GM21529 (cell line): ENCODE data around the gene KAT8.
"Not testable (repeated sequence)": the region's sequence is repeated elsewhere in the genome, so short reads cannot be mapped to it uniquely, and the experiment has no call there.

ENCODE experiments used
- ATAC-seq: cut with Tn5 transposase; IDR thresholded peaks from one replicate; pipeline ENCODE4 v1.9.1; 2021; ENCODE audit not compliant: unreplicated experiment

The KAT8 gene

DNA sequence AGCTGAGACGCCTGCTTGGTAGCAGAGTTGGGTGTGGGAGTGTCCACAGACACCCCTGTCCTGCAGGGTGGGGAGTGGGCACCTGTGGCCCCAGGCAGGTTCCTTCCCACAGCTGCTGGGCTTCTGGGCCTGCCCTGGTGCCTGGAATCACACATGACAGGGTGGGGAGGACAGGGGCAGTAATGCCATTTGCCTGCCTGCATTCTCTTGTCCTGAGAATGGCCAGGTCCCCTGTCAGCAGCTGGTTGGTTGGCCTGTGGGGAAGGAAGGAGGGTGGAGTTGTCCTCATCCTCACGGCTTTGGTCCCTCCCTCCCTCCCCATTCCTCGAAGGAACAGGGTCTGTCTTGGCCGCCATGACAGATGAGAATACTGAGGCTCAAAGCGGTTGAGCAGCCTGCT is 33.9 kb upstream of the KAT8 start:
- no peak for ATAC-seq

DNA sequence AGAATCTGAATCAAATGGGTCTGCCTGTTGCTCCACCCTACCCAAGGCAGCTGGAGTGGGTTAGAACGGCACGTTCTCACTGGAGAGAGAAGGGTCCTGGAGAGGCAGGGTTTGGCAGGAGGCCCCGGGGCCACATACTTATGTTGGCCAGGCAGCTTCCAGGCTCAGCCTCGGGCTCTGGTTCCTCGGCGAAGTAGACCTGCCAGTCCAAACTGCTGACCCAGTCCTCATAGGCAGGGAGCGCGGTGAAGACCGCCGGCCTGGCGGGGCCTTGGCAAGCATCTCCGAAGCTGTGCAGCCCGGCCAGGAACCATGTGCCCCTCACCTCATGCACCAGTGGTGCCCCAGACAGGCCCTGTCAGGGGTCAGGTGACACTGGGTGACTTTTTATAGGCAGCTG is 33.5 kb upstream of the KAT8 start:
- ATAC-seq: no peak

DNA sequence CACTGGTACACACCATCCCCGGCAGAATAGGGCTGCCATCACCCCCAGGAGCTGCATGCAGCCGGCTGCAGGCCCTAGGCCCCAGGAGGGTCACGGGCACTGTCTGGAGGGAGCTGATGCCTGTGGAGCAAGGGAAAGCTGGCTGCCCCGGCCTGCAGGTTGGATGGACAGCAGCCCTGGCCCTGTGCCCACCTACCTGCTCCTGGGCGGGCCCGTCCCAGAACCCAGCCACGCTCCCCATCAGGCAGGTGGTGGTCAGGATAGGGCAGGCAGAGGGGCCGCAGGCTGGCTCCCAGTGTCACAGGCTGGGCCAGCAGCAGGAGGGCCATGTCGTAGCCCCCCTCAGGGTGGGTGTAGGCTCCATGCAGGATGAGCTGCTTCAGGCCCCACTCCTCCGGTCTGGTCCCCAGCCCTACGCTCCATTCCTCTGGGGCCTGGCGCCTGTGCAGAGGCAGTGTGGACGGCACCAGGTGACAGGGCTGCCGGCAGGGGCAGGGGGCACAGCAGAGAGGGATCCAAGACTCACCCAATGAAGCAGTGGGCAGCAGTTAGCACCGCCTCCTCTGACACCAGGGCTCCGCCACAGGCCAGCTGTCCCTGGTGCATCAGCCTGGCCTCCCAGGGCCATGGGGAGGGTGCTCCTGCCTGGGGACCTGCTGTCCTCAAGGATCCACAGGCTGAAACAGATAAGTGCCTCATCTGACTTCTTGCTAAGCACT is 32.7 kb upstream of the KAT8 start:
- ATAC-seq: no peak

DNA sequence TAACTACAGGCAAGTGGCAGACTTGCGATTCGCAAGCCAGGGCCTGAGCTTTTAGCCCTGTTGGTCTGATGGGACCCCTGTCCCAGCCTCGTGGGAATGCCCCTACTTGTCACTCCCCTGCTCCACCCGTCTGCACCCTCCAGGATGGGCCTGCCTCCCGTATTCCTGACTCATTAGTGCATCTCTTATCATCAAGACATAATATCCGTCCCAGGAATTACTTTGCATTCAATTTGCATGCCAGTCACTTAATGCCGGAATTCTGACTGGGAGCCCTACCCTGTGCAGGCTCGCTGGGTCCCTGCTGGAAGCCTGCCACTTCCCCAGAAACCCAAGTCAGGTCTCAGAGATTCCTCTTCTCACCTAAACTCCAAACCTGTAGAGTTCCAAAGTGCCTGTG is 32.1 kb upstream of the KAT8 start:
- no peak for ATAC-seq

DNA sequence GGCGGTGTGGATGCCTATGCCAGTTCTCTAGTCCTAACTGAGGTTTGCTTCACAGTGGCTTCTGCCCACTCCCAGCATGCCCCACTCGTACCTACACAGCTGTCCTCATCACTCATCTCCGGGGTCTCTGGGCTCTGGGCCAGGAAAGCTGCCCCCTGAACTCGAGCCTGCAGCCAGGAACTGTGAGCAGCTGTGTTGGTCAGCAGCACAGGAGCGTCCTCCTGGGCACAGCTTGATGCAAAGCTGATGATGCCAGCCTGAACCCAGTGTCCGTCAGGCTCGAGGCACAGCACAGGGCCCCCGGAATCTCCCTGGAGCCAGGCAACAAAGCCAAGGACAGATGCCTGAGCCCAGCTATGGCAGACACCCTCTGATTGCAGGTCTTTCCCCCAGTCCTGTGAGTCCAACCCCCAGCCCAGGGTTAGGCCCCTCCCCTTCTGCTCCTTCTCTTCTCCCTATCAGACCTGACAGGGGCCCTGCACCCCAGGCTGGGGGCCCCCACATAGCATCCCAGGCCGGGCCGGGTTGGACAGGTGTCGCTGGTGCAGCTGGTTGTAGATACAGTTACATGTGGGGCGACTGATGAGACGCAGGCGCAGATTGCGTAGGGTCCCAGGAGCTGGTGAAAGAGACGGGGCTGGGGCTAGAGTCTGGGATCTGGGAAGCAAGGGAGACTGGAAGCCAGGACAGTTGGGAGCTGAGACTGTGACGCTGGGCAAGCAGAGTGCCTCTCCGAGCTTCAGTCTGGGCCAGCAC is 31.4 kb upstream of the KAT8 start:
- ATAC-seq: no peak

DNA sequence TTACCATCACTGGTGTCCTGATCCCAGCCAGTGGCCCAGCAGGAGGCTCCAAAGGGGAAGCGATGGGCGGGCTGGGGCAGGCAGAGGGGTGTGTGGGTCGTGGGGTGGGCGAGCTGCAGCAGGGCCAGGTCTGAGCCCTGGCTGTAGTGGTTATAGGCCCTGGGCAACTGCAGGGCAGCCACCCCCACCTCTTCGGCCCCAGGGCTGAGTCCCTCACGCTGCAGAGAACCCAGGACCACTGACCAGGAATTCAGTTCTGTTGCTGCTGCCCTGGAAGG is 30.9 kb upstream of the KAT8 start:
- ATAC-seq: no peak

DNA sequence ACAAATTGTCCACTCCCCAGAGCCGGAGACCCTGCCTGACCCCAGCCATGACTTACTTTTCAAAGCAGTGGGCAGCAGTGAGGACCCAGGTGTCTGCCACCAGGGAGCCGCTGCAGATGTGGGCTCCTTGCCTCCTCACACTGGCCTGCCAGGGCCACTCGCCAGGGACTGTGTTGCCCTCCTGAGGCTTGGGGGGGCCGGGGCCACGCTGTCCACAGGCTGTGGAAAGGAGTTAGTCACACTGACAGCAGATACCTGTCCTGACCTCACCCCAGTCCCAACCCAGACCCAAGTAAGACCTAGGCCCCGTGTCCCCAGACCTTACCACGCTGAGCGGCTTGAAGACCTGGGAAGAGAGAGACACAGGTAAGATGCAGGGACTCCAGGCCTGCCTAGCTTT is 30.0 kb upstream of the KAT8 start:
- no peak for ATAC-seq

DNA sequence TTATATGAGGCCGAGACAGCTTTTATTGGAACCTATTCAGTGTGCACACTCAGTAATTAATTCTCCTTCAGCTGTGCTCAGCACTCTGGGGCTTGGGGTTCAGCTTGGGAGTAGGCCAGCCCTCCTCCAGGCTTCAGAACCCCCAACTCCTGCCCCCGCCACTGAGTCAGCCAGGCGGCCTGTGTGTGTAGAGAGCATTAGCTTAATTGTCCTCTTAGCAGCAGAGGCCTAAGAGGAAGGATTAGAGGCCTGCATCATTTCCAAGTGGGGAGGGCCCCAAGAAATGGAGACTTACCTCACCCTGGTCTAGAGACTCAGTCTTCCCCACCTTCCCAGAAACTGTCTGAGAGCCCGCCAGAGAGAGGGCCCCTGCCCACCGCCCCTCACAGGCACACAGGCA is 29.5 kb upstream of the KAT8 start:
- no peak for ATAC-seq

DNA sequence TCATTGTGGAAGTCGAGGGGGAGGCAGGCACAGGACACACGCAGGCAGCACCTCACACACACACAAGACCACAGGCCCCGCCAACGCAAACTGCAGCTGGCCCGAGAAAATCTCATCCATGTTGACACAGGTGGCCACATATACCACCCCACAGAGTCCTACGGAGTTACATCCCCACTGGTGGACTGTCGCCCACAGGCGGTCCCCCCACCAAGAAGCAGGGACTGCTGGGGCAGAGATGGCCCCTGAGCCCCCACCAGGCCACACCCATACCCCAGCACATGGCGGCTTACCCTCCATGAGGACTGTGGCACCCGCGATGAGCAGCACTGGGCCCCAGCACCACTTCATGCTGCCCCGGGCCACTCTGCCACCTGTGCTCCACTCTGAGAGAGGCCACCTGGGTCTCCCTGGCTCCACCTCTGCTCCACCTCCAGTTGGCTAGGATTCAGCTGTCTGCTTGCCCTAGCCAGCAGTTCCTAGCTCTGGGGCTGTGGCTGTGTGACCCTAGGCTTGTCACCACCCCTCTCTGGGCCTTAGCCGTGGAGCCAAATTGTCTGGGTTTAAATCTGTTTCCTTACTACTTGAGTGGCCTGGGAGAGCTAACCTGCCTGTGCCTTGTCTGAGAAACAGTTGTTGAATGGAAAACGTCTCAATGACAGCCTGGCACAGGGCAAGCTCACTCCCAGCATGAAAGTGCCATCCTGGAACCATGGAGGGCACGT is 28.8 kb upstream of the KAT8 start, which contains the start of gene PRSS53:
Gene PRSS53 (minus strand): TSS at position 485 of the 725 bp plus-strand sequence. CDS start 134 bp downstream, at position 351.
- ATAC-seq: no peak

DNA sequence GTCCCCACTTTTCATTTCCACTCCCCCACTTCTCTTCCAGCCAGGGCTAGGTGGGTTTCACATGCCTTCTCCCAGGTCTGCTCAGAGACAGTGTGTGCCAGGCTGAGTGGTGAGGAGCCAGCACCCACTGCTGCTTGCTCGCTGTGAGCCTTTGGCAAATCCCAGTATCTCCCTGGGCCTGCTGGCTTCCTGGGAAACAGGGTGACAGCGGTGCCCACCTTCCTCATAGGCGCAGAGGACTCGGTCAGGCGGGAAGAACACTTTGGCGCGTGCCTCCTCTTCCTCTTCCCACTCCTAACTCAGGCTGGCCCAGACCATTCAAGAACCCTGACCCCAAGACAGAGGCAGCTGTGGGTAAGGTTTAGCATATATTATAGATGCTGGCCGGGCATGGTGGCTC is 28.3 kb upstream of the KAT8 start:
- ATAC-seq: no peak

DNA sequence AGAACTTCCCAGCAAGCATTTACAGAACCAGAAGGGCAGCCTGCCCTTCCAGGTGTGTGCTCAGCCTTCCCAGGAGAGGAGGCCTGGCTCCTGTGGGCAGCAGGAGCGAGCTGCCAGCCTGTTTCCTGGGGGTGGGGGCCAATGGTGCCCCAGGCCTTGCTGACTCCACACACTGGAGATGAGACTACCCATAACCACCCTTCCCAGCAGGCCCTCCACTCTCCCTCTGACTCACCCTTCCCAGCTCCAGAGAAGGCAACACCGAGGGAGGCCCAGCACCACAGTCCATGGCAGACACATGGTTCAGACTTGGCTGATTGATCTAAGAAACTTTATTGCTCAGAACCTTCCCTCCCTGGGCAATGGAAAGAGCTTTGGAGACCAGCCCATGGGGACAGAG is 26.9 kb upstream of the KAT8 start:
- no peak for ATAC-seq

DNA sequence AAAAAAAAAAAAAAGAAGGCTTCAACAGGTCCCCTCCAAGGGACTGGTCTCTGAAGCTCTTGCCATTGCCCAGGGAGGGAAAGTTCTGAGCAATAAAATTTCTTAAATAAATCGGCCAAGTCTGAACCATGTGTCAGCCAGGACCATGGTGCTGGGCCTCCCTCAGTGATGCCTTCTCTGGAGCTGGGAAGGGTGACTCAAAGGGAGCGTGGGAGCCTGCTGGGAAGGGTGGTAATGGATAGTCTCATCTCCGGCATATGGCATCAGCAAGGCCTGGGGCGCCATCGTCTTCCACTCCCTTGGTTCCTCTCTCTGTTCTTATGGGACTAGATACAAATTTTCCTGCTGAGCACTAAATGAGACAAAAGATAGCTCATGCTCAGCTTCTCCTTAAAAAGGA is 25.1 kb upstream of the KAT8 start:
- no peak for ATAC-seq

DNA sequence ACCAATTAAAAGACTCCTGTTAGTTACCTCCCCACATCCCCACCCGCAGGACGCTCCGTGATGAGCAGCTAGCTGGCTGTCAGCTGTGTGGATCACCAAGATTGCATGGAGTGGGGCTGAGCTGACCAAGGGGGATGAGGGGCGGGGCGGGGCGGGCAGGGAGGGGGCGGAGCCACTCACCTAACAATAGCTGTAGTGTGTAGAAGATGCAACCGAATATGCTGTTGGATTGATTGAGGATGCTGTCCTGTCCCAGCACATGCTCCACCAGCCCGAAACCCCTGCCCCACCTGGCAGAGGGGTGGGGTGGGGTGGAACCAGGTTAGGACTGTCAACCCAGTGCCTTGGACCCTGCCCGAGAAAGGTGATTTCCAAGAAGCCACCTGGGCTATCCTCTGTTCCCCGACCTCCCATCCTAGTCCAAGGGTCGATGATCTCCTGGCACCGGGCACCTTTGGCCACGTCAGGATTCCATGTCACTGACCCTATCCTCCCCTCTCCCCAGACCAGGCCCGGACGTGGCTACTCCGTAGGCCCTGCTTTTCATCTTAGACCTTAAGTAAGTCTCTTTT is 24.2 kb upstream of the KAT8 start:
- no peak for ATAC-seq

DNA sequence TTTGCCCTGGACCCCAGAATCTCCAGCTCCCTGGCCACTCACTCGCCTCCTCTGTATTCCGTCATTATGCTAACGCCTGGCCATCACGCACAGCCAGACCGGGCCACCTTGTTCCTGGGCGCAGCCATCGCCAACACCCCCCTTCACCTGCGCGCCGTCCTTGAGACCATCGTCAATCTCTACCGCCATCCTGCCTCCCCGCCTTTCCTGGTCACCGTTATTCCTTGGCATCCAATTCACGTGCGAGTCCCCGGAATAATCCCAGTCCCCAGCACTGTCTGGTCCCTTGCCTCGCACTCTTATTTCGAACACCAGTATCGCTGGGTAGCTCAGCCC is 23.4 kb upstream of the KAT8 start:
- ATAC-seq: no peak

DNA sequence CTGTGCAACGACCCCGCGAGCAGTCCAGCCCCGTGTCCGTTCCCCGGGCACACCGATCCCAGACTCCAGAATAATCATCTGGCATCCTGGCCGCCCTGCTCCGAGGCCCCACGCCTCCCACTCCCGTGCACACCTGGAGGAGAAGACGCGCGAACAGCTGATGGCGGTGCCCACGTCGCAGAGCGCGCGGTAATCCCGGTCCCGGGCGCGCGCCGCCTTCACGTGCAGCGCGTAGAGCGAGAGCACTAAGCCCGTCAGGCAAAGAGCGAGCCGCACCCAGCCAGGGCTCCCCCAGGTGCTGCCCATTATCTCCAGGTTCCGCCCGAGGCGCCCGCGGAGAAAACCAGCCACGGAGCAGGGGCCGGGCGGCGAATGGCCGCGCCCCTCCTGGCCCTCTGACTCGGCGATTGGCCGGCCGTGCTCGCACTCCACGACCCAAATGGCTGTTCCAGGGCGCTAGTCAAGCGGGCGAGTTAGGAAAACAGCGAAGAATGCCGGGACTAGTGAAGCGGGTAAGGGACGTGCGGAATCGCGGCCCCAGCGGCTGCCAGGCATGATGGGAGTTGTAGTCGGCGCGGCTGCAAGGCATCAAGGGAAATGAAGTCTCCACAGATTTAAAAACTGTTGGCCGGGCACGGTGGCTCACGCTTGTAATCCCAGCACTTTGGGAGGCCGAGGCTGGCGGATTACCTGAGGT is 22.9 kb upstream of the KAT8 start, which contains the start of gene VKORC1:
Gene VKORC1 (minus strand): TSS at position 374 of the 697 bp plus-strand sequence. CDS start 68 bp downstream, at position 306.
- ATAC-seq: peak; percentile 85

DNA sequence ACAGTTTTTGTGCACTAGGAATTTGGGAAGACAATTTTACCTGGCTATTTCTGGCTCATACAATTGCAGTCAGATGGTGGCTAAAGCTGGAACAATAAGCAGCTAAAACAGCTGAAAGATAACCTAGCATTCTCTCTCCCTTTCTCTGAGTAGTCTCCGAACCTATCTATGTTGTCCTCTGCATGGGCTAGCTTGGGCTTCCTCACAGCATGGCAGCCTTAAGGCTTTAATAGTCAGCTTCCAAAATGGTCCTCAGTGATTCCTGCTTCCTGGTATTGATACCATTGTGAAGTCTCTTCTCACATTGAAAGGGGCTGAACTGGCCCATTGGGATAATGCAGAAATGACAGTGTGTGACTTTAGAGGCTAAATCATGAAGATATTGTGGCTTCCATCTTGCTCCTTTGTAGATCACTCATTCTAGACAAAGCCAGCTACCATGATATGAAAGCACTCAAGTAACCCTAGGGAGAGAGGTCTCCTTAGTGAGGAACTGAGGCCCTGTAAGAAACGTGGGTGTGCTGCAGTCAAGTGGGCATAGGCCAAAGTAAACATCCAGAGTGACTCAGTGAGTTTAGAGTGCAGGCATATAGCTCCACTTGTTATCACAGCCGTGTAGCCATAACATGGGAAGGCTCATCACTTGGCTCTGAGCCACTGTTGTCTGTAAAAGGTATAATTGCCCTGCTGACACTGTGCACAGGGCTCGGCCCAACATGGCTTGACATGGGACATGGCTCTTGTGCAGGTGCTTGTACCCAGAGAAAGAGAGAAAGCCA is 17.4 kb upstream of the KAT8 start:
- no peak for ATAC-seq

DNA sequence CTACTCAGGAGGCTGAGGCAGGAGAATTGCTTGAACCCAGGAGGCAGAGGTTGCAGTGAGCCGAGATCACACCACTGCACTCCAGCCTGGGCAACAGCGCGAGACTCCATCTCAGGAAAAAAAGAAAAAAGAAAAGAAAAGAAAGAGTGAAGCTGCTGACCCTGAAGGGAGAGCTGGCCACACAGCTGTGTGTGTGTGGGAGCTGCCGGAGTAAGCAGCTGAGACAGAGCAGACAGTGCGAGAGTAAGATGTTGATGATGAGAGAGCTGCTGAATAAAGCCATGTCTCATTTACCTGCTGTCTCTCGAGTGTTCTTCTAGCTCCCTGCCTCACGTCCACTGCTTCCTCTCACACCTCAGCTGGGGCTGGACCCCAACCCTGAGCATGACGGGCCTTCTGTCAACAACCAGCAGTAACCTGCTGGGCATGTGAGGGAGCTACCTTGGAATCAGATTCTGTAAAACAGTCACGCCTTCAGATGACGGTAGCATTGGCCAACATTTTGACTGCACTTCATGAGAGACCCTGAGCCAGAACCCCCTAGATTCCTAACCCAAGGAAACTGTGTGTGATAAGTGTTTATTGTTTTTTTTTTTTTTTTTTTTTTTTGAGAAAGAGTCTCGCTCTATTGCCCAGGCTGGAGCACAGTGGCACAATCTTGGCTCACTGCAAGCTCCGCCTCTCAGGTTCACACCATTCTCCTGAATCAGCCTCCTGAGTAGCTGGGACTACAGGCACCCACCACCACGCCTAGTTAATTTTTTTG is 16.4 kb upstream of the KAT8 start:
- not testable (repeated sequence) for ATAC-seq

DNA sequence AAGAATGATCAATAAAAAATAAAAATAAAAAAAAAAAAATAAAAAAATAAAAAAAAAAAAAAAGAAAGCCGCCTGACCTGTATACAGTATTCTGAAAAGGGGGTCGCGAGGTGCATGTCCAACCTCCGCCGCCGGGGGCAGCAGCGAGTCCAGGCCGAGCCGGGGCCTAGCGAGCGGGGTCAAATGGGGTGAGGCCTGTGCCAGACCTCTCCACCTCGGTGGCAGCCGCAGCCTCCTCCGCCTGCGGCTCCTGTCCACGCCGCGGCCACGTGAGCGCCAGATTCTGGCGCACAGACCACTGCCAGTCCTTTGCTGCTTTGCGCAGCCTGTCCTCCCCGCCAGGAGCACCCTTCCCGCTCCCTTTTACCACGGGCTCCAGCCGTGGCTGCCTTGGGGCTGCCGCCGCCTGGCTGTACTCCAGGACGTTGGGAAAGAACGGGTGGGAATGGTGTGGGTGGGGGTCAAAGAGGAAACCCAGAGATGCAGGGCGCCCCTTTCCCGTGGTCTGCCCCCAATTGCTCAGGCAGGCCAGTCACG is 11.7 kb upstream of the KAT8 start:
- ATAC-seq: peak; percentile 44
